GM12878 (cell line): ENCODE data around the gene TAF10.

ENCODE experiments used
- EGR1 ChIP-seq, 2 experiments: IDR thresholded peaks; 1 replicate in 1 of 2; 2 replicates in 1 of 2; pipeline ENCODE4 v1.6.1; 2011 to 2012; ENCODE audit warnings: low read depth in 2 of 2, low read length in 2 of 2, borderline replicate concordance in 1 of 2, mild to moderate bottlenecking in 1 of 2, moderate library complexity in 1 of 2
- ZBED1 ChIP-seq: IDR thresholded peaks from 2 replicates; pipeline ENCODE4 v1.6.1; 2016; ENCODE audit warnings: borderline replicate concordance

DNA sequence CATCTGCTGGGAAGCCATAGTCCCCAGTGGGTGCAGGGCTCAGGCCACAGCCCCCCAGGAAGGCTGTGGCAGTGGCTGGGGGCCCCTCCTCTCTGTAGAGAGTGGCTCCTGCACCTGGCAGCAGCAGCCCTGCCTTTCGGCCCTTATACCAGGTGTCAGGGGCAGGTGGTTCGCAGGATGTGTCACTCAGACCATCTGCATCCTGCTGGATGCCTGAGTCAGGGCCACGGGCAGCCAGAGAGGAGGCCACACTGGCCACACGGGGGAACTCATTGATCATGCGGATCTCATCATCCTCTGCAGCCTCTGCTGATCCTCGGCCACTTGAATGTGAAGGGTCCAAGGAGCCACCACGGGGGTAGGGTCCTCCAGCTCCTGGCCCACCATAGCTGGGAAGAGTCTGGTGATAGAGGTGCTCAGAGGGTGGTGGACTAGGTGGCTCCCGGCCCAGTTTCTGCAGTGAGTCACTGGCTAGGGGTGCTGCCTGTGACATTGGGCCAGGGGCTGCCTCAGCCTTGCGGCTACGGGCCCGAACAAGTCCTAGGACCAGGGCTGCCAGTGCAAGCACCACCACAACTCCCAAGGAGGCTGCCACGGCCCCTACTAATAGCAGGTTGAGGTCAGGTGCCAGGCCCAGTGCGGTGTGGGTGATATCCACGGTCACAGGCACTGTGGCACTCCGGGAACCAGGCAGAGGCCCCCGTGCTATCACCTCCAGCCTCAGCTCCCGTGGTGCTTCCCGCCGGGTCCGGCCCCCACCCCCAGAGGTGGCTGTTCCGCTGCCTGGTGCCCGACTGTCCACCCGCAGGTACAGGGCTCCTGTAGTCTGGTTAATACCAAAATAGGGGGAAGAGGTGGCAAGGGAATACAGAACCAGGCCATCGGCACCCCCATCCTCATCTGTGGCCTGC, 10.5 kb upstream of the TAF10 start:
- no peak for TF ChIP-seq ZBED1
- no peak for TF ChIP-seq EGR1 (IDR thresholded peaks at IDR 0.05; ENCODE audit: borderline replicate concordance in 1 of 2, low read depth in 2 of 2, low read length in 2 of 2)
